ENCODE results near the gene FBXO2.
"Not testable (repeated sequence)": the region's sequence is repeated elsewhere in the genome, so short reads cannot be mapped to it uniquely, and the experiment has no call there.

Gene FBXO2

GRCh38 chr1:11617314-11617713 lies 36.9 kb downstream of the FBXO2 start:
- DNase-seq (ENCODE audit: extremely low spot score): no peak
- TF ChIP-seq, protein P1, sequence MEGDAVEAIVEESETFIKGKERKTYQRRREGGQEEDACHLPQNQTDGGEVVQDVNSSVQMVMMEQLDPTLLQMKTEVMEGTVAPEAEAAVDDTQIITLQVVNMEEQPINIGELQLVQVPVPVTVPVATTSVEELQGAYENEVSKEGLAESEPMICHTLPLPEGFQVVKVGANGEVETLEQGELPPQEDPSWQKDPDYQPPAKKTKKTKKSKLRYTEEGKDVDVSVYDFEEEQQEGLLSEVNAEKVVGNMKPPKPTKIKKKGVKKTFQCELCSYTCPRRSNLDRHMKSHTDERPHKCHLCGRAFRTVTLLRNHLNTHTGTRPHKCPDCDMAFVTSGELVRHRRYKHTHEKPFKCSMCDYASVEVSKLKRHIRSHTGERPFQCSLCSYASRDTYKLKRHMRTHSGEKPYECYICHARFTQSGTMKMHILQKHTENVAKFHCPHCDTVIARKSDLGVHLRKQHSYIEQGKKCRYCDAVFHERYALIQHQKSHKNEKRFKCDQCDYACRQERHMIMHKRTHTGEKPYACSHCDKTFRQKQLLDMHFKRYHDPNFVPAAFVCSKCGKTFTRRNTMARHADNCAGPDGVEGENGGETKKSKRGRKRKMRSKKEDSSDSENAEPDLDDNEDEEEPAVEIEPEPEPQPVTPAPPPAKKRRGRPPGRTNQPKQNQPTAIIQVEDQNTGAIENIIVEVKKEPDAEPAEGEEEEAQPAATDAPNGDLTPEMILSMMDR (IDR thresholded peaks at IDR 0.05; ENCODE audit: control extremely low read depth, extremely low read depth, low read depth, missing control alignments): no peak
- CTCF ChIA-PET: interaction anchor here (0.8 to 1.1 kb wide), 2 partner anchors 25 to 838 kb away, joined by 3 read pairs; no protein-coding TSS in a partner anchor
- POLR2A ChIA-PET: no interaction called here

- no peak for DNase-seq (ENCODE audit: extremely low spot score)
- CTCF ChIA-PET: interaction anchor here (0.8 to 1.1 kb wide), 2 partner anchors 25 to 838 kb away, joined by 3 read pairs; no protein-coding TSS in a partner anchor
- TF ChIP-seq, protein P1 (IDR thresholded peaks at IDR 0.05; ENCODE audit: control extremely low read depth, extremely low read depth, low read depth, missing control alignments): no peak
- POLR2A ChIA-PET: no interaction called here
Observed at GRCh38 chr1:11616766-11617165, 37.5 kb downstream of the FBXO2 start.

- TF ChIP-seq, protein P1 (IDR thresholded peaks at IDR 0.05; ENCODE audit: control extremely low read depth, extremely low read depth, low read depth, missing control alignments): no peak
- POLR2A ChIA-PET: no interaction called here
- no peak for DNase-seq (ENCODE audit: extremely low spot score)
- CTCF ChIA-PET: no interaction called here
Observed at GRCh38 chr1:11615090-11615489, 39.1 kb downstream of the FBXO2 start.

DNA sequence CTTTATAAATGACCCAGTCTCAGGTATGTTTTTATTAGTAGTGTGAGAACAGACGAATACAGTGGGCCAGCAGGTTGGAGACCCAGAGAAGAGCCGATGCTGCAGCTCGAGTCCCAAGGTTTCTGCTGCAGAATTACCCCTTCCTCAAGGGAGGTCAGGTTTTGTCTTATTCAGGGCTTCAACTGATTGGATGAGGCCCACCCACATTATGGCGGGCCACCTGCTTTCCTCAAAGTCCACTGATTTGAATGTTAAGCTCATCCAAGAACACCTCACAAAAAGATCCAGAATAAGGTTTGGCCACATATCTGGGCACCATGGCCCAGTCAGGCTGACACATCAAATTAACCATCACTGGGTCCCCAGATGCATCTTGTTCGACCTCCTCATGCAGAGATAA lies 40.9 kb downstream of the FBXO2 start:
- CTCF ChIA-PET: interaction anchor here (0.7 kb wide), 1 partner anchor 372 kb away, joined by 3 read pairs; no protein-coding TSS in a partner anchor
- DNase-seq (ENCODE audit: extremely low spot score): no peak
- POLR2A ChIA-PET: no interaction called here
- TF ChIP-seq, protein P1 (IDR thresholded peaks at IDR 0.05; ENCODE audit: control extremely low read depth, extremely low read depth, low read depth, missing control alignments): no peak

DNA sequence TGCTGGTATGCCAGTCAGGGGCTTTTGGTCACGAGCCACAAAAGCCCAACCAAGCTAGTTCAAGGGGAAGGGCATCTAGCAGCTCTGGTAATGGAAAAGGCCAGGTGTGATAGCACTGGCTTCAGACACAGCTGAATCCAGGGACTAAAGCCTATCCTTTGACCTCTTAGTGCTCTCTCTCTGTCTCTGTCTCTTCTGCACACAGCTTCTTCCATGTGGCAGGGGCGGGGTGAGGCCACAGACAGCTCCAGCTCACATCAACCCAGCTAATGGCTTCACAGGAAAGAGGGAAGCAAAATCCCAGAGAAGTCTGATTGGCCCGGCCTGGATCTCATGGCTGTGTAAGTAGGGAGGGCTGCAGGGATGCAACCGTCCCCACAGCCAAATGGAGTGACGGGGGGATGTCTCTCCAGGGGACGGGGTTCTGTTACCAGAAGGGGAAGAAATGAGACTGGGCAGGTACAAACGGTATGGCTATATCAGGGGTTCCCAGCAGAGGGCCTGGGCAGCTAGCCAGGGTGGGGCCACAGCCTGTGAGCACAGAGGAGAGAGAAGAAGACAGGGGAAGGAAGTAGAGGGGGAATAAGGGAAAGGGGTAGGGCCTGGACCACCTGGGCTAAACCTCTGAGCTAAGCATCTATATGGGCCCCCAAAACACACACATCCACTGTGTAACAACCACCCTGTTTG lies 42.4 kb downstream of the FBXO2 start:
- TF ChIP-seq, protein P1 (IDR thresholded peaks at IDR 0.05; ENCODE audit: control extremely low read depth, extremely low read depth, low read depth, missing control alignments): no peak
- ChIA-PET POLR2A (no interaction called here), CTCF (interaction anchor here (1.2 to 1.5 kb wide), 2 partner anchors 12 to 38 kb away, joined by 3 to 4 read pairs; no protein-coding TSS in a partner anchor)
- DNase-seq (ENCODE audit: extremely low spot score): no peak

DNA sequence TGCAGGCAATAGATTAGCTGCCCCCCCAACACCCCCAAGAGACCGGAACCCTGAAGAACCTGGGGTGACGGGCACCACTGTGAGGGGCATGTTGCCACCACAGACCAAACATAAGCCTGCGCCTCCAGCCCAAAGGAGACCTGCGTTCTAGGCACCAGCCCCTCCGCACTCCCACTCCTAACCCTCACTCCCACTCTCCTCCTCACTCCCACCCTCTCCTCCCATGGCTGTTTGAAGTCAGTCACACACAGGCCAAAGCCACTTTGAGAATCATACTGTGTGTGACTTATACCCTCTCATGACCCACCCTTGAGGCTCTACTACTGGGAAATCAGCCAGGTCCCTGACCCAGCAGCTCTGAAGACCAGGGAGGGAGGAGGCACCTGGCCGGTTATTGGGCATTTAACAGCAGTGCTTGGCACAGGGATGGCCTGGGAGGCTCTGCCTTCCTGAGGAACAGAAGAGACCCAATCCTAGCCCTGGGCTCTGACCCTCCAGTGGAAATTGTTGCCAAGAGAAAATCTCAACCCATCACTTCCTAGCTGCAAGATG lies 43.5 kb downstream of the FBXO2 start:
- POLR2A ChIA-PET: no interaction called here

DNA sequence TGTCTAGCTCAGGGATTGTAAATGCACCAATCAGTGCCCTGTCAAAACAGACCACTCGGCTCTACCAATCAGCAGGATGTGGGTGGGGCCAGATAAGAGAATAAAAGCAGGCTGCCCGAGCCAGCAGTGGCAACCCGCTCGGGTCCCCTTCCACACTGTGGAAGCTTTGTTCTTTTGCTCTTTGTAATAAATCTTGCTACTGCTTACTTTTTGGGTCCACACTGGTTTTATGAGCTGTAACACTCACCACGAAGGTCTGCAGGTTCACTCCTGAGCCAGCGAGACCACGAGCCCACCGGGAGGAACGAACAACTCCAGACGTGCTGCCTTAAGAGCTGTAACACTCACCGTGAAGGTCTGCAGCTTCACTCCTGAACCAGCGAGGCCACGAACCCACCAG lies 44.9 kb downstream of the FBXO2 start:
- POLR2A ChIA-PET; DNase-seq (ENCODE audit: extremely low spot score); CTCF ChIA-PET: not testable (repeated sequence)

More for the DNA sequence above, 43.5 kb downstream of the FBXO2 start:
- no peak for DNase-seq (ENCODE audit: extremely low spot score)
- TF ChIP-seq, protein P1 (IDR thresholded peaks at IDR 0.05; ENCODE audit: control extremely low read depth, extremely low read depth, low read depth, missing control alignments): no peak
- CTCF ChIA-PET: interaction anchor here (1.1 kb wide), 2 partner anchors 39 to 573 kb away, joined by 3 read pairs; no protein-coding TSS in a partner anchor

DNA sequence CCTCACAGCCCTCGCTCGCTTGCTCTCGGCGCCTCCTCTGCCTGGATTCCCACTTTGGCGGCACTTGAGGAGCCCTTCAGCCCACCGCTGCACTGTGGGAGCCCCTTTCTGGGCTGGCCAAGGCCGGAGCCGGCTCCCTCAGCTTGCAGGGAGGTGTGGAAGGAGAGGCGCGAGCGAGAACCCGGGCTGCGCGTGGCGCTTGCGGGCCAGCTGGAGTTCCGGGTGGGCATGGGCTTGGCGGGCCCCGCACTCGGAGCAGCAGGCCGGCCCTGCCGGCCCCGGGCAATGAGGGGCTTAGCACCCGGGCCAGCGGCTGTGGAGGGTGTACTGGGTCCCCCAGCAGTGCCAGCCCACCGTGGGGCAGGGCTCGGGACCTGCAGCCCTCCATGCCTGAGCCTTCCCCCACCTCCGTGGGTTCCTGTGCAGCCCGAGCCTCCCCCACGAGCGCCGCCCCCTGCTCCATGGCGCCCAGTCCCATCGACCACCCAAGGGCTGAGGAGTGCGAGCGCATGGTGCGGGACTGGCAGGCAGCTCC lies 45.6 kb downstream of the FBXO2 start:
- DNase-seq (ENCODE audit: extremely low spot score); POLR2A ChIA-PET; CTCF ChIA-PET: not testable (repeated sequence)

Measured in GM10248 (cell line).